ENCODE data around the gene IPO13.

The IPO13 gene

GRCh38 chr1:43976045-43976444 is 29.3 kb downstream of the IPO13 start:
- Histone ChIP-seq H3K27me3 (ENCODE audit: insufficient read depth, low read length, poor library complexity, severe bottlenecking) (no peaks in the 10 kb centered on the region), H3K9me3 (ENCODE audit: insufficient read depth, low read depth, low read length) (no peaks in the 10 kb centered on the region), H2AFZ (ENCODE audit: low read length) (no peak overlapping the region), H3K4me1 (ENCODE audit: insufficient read depth, low read length, poor library complexity, severe bottlenecking) (peaks cover 54% of the 10 kb centered on the region), H3K79me2 (ENCODE audit: insufficient read depth, low read length) (peaks cover 43% of the 10 kb centered on the region), H3K4me2 (ENCODE audit: low read depth, low read length, poor library complexity, severe bottlenecking) (peak overlapping the region; percentile 93), H3K9me2 (replicated peaks; ENCODE audit: low read depth, low read length) (no peaks in the 10 kb centered on the region), H3K4me3 (ENCODE audit: low read length, poor library complexity, severe bottlenecking) (peak overlapping the region; percentile 91), H3K9ac (ENCODE audit: low read depth, low read length, poor library complexity, severe bottlenecking) (peak overlapping the region; percentile 90), H3F3A (ENCODE audit: low read depth) (no peaks in the 10 kb centered on the region; the same call in 1 of the 2 replicates), H4K20me1 (ENCODE audit: insufficient read depth, low read length, poor library complexity, severe bottlenecking) (peaks cover 36% of the 10 kb centered on the region), H3K36me3 (ENCODE audit: insufficient read depth, low read length) (no peaks in the 10 kb centered on the region)
- TF ChIP-seq EZH2phosphoT487 (IDR thresholded peaks at IDR 0.05; ENCODE audit: borderline replicate concordance) (no peak), CTCF (conservative IDR thresholded peaks at IDR 0.05; ENCODE audit: low read length) (peak; percentile 38)

DNA sequence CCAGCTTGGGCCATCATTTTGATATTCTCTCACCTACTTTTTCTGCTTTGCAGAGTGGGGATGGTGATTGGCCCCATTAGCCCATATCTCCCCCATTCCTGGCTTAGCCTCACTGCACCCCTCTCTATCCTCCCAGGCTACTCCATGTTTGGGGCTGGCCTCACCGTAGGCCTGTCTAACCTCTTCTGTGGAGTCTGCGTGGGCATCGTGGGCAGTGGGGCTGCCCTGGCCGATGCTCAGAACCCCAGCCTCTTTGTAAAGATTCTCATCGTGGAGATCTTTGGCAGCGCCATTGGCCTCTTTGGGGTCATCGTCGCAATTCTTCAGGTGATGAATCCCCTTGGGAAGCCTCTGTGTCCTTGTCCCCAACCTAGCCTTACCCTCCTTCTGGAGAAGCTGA is 30.1 kb downstream of the IPO13 start:
- Histone ChIP-seq H3K4me2 (ENCODE audit: low read depth, low read length, poor library complexity, severe bottlenecking) (peak overlapping the region; percentile 93), H3K9me3 (ENCODE audit: insufficient read depth, low read depth, low read length) (no peaks in the 10 kb centered on the region), H2AFZ (ENCODE audit: low read length) (no peak overlapping the region), H3K4me3 (ENCODE audit: low read length, poor library complexity, severe bottlenecking) (peak overlapping the region; percentile 91), H4K20me1 (ENCODE audit: insufficient read depth, low read length, poor library complexity, severe bottlenecking) (peaks cover 36% of the 10 kb centered on the region), H3K79me2 (ENCODE audit: insufficient read depth, low read length) (peaks cover 46% of the 10 kb centered on the region), H3K27me3 (ENCODE audit: insufficient read depth, low read length, poor library complexity, severe bottlenecking) (no peaks in the 10 kb centered on the region), H3K4me1 (ENCODE audit: insufficient read depth, low read length, poor library complexity, severe bottlenecking) (peaks cover 54% of the 10 kb centered on the region), H3F3A (ENCODE audit: low read depth) (no peaks in the 10 kb centered on the region; the same call in 1 of the 2 replicates), H3K36me3 (ENCODE audit: insufficient read depth, low read length) (no peaks in the 10 kb centered on the region), H3K9me2 (replicated peaks; ENCODE audit: low read depth, low read length) (no peaks in the 10 kb centered on the region), H3K9ac (ENCODE audit: low read depth, low read length, poor library complexity, severe bottlenecking) (no peak overlapping the region)
- TF ChIP-seq CTCF (conservative IDR thresholded peaks at IDR 0.05; ENCODE audit: low read length) (no peak), EZH2phosphoT487 (IDR thresholded peaks at IDR 0.05; ENCODE audit: borderline replicate concordance) (no peak)

- Histone ChIP-seq H3K9me2 (replicated peaks; ENCODE audit: low read depth, low read length) (no peaks in the 10 kb centered on the region), H3K79me2 (ENCODE audit: insufficient read depth, low read length) (peaks cover 47% of the 10 kb centered on the region), H3K9me3 (ENCODE audit: insufficient read depth, low read depth, low read length) (no peaks in the 10 kb centered on the region), H2AFZ (ENCODE audit: low read length) (no peak overlapping the region), H3K4me2 (ENCODE audit: low read depth, low read length, poor library complexity, severe bottlenecking) (peak overlapping the region; percentile 93), H3K4me3 (ENCODE audit: low read length, poor library complexity, severe bottlenecking) (peak overlapping the region; percentile 78), H3K4me1 (ENCODE audit: insufficient read depth, low read length, poor library complexity, severe bottlenecking) (peaks cover 54% of the 10 kb centered on the region), H3K27me3 (ENCODE audit: insufficient read depth, low read length, poor library complexity, severe bottlenecking) (no peaks in the 10 kb centered on the region), H3K9ac (ENCODE audit: low read depth, low read length, poor library complexity, severe bottlenecking) (peak overlapping the region; percentile 72), H4K20me1 (ENCODE audit: insufficient read depth, low read length, poor library complexity, severe bottlenecking) (peaks cover 36% of the 10 kb centered on the region), H3K36me3 (ENCODE audit: insufficient read depth, low read length) (no peaks in the 10 kb centered on the region), H3F3A (ENCODE audit: low read depth) (no peaks in the 10 kb centered on the region; the same call in 1 of the 2 replicates)
- TF ChIP-seq CTCF (conservative IDR thresholded peaks at IDR 0.05; ENCODE audit: low read length) = no peak
Measured at GRCh38 chr1:43977376-43978263, 30.9 kb downstream of the IPO13 start.
